Upper lobe of right lung (tissue), 1 donor: Measurements from ENCODE around the gene AGAP2. TPM values are rescaled to one million over a fixed set of nuclear protein-coding genes. Genes with fewer than 3 reads are reported as not detected.

Experiments
- ATAC-seq: fragments of 200-7000 bp; cut with Tn5 transposase; one replicate; pipeline ENCODE4 v1.9.1; 2020; ENCODE audit warnings: mild to moderate bottlenecking, moderate library complexity
- DNase-seq: peaks from one replicate; pipeline ENCODE4 v3.0.0-alpha.2; 2020
- H3K27ac ChIP-seq: fragments of 200-600 bp; one replicate; pipeline ENCODE4 v1.8.0; 2022
- H3K27me3 ChIP-seq: fragments of 200-600 bp; one replicate; pipeline ENCODE4 v1.8.0; 2022; ENCODE audit warnings: mild to moderate bottlenecking
- H3K36me3 ChIP-seq: fragments of 200-600 bp; one replicate; pipeline ENCODE4 v1.8.0; 2022
- H3K4me1 ChIP-seq: fragments of 200-600 bp; one replicate; pipeline ENCODE4 v1.8.0; 2022
- H3K4me3 ChIP-seq: fragments of 200-600 bp; one replicate; pipeline ENCODE4 v1.8.0; 2022; ENCODE audit warnings: mild to moderate bottlenecking
- H3K9me3 ChIP-seq: fragments of 200-600 bp; one replicate; pipeline ENCODE4 v1.8.0; 2022
- CTCF ChIP-seq: fragments of 200-600 bp; IDR thresholded peaks from one replicate; pipeline ENCODE4 v1.8.0; 2022; ENCODE audit warnings: antibody characterized with exemption
- intact Hi-C: fragments of 100-400 bp; cut with DNase I; formaldehyde crosslinking; loops from one replicate; pipeline ENCODE4 v1.11.0; 2022
- total RNA-seq: library from RNA; stranded (reverse); fragmentation: NEBNext Ultra II Directional; extraction: Animal tissue kit (Norgen Biotek cat#: 25700); gene quantifications from one replicate; pipeline ENCODE4 v1.2.1, GENCODE V29; 2021
- donor health status: DM: no; HTN: yes; CAD: no; lungs with severe emphysema.

AGAP2 gene
- total RNA-seq, 1 donor from 2014 or later: 5.4 TPM

DNA sequence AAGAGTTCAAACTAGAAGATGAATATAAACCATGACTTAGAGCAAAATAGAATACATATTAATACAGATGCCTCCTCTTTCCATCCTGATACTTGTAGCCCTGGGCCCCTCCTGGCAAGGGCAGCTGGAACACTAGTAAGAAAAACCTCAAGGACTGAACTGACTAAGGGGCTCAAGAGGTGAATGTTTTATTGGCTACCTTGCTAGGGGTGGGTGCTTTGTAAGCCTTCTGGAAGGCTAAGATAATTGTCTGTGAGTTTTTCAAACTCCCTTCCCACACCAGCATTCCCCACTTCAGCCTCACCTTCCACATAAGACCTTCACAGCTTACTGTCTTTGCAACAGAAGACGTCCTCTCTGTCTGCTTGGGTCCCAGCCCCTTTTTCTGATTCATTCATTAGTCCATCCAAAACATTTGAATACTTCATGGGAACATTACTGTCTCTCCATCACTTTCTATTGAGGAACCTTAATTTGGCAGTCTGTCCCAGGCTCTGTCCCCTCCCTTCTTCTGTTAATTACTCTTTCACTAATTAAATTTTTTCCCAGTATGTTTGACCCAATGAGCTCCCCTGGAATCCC is 15.3 kb upstream of the AGAP2 start:
- no peak overlapping the region for H3K27ac ChIP-seq
- no peaks in the 10 kb centered on the region for H3K9me3 ChIP-seq
- H3K4me3 ChIP-seq: peak overlapping the region; percentile 66
- no peaks in the 10 kb centered on the region for H3K27me3 ChIP-seq
- intact Hi-C loops: no loop called here
- no peak for ATAC-seq
- peaks cover 32% of the 10 kb centered on the region for H3K36me3 ChIP-seq
- no peak for DNase-seq
- no peak for TF ChIP-seq CTCF
- H3K4me1 ChIP-seq: peaks cover 38% of the 10 kb centered on the region

DNA sequence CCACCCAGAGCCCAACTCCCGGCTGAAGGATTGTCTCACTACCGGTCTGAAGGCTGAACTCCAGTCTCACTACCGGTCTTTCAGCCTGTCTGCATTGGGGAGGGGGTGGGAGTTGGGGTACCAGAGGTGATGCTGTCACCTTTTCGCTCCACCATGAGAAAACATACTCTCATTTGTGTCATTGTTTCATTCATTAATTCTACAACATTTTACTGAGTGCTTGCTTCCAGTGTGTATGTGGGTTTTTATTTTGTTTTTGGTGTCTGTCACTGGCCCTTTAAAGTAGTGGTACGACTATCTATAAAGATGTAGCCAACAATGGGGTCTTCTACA is 14.1 kb upstream of the AGAP2 start:
- H3K4me3 ChIP-seq: peak overlapping the region; percentile 92

GRCh38 chr12:57751788-57752667 is 13.5 kb upstream of the AGAP2 start, which contains the start of gene CDK4:
Gene CDK4 (minus strand): TSS chr12:57752310. CDS start chr12:57751717, 593 bp downstream.
- Histone ChIP-seq H3K4me1 (peaks cover 38% of the 10 kb centered on the region), H3K36me3 (peaks cover 37% of the 10 kb centered on the region), H3K27me3 (no peaks in the 10 kb centered on the region), H3K4me3 (peak within 1 kb of the TSS; percentile 92), H3K27ac (peak within 1 kb of the TSS; percentile 91), H3K9me3 (no peaks in the 10 kb centered on the region)
- DNase-seq: peak; percentile 99
- intact Hi-C loops: no loop called here
- TF ChIP-seq CTCF: no peak
- peak; percentile 91 for ATAC-seq

More for the DNA sequence above, 14.1 kb upstream of the AGAP2 start:
- Histone ChIP-seq H3K36me3 (peaks cover 32% of the 10 kb centered on the region), H3K9me3 (no peaks in the 10 kb centered on the region), H3K27ac (peak overlapping the region; percentile 67), H3K4me1 (peaks cover 38% of the 10 kb centered on the region), H3K27me3 (no peaks in the 10 kb centered on the region)
- no peak for TF ChIP-seq CTCF
- ATAC-seq (no peak), DNase-seq (no peak)
- intact Hi-C loops: no loop called here

DNA sequence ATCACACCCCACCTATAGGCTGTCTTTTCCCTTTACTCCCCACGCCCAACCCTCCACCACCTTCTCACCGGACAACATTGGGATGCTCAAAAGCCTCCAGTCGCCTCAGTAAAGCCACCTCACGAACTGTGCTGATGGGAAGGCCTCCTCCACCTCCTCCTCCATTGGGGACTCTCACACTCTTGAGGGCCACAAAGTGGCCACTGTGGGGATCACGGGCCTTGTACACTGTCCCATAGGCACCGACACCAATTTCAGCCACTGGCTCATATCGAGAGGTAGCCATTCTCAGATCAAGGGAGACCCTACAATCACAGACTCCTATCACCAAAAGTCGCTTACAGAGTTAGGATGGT is 12.9 kb upstream of the AGAP2 start:
- Histone ChIP-seq H3K27me3 (no peaks in the 10 kb centered on the region), H3K9me3 (no peaks in the 10 kb centered on the region), H3K27ac (peak overlapping the region; percentile 91), H3K4me3 (peak overlapping the region; percentile 92), H3K36me3 (peaks cover 40% of the 10 kb centered on the region), H3K4me1 (peaks cover 36% of the 10 kb centered on the region)
- DNase-seq (no peak), ATAC-seq (no peak)
- TF ChIP-seq CTCF: no peak
- intact Hi-C loops: no loop called here

DNA sequence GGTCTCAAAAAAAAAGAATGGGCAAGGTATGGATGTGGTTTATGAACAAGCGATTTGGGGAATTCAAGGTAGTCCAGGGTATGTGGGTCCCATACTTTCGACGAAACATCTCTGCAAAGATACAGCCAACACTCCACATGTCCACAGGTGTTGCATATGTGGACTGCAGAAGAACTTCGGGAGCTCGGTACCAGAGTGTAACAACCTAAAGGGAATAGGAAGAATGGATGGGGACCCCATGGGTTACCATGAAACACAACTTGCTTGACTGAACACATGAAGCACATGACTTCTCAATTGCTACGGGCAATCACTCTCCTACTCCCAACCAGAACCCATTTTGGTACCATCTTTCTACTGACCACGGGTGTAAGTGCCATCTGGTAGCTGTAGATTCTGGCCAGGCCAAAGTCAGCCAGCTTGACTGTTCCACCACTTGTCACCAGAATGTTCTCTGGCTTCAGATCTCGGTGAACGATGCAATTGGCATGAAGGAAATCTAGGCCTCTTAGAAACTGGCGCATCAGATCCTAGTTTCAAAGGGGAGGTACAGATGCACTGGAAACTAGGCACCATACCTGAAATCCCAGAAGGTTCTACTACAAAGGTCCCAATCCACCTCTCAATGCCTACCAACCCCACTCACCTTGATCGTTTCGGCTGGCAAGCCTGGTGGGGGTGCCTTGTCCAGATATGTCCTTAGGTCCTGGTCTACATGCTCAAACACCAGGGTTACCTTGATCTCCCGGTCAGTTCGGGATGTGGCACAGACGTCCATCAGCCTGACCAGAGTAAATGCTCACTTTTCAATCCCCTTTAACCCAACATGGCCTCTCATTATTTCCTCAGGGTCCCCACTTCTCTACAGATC is 12.3 kb upstream of the AGAP2 start:
- H3K9me3 ChIP-seq: no peaks in the 10 kb centered on the region
- ATAC-seq: no peak

More for the DNA sequence above, 12.3 kb upstream of the AGAP2 start:
- intact Hi-C loops: no loop called here
- H3K27me3 ChIP-seq: no peaks in the 10 kb centered on the region
- H3K4me1 ChIP-seq: peaks cover 34% of the 10 kb centered on the region
- TF ChIP-seq CTCF: no peak
- H3K4me3 ChIP-seq: peak overlapping the region; percentile 92
- peak overlapping the region; percentile 91 for H3K27ac ChIP-seq
- peaks cover 40% of the 10 kb centered on the region for H3K36me3 ChIP-seq
- DNase-seq: no peak
